ENCODE data around the gene CAMK4. TPM values are rescaled to one million over a fixed set of nuclear protein-coding genes. Genes with fewer than 3 reads are reported as not detected.

CAMK4 gene
- total RNA-seq, 2 donors from 2014 or later, result 1.8 to 3.1 TPM

Other genes starting within 250 kb of the CAMK4 start
- under 1 TPM; 0.27 to 0.47 TPM for gene TSLP, start 152.7 kb upstream of the CAMK4 start, total RNA-seq
- gene WDR36, start 132.0 kb upstream of the CAMK4 start, total RNA-seq, result 10 to 100 TPM; 15.9 to 18.5 TPM